ENCODE measurements around the gene ANKMY1. TPM values are rescaled to one million over a fixed set of nuclear protein-coding genes. Genes with fewer than 3 reads are reported as not detected.

The ANKMY1 gene
- total and polyA plus RNA-seq, 2 donors (not counting 1 experiment from before 2014, with no cell fraction given), result 51.7 to 72.1 TPM

DNA sequence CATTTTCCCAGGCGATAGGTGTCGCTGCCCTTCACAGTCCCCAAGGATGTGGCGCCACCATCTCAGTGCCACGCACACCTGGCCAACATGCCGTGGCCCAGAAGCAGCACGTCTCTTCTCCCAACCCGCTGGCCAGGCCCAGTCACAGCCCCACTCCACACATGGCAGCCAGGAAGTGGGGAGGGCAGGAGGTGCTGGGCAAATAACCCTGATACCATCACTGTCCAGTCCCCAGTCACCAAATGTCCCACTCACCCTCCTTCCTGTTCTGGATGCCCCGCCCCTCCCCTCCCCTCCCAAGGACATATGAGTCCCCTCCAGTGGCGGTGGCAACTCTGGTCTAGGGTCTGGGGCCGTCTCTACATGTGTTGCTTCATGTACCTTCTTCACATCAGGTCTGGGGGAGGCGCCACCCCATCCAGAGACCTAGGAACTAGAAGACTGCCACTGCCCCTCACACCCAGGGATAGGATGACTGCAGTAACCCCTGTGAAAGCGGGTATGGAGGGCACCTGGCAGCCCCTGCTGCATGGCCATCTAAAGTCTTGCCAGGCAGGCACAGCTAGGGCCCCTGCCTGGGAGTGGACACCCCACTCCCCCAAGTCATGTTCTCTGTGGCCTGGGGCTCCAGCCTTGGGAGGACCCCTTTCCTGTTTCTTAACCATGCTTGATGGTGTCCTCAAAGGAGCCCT, 21.4 kb upstream of the ANKMY1 start:
- ATAC-seq (ENCODE audit: low read depth) (no peak), DNase-seq (no peak)
- ChIA-PET CTCF (interaction anchor here (1.3 to 1.7 kb wide), 3 partner anchors 13 to 65 kb away, joined by 6 to 15 read pairs (median 10); no protein-coding TSS in a partner anchor), POLR2A (interaction anchor here (1.1 kb wide), 1 partner anchor 13 kb away, joined by 4 read pairs; no protein-coding TSS in a partner anchor)
- peaks cover 92% of the 10 kb centered on the region for H4K20me1 ChIP-seq (ENCODE audit: control insufficient read depth, insufficient read depth, low read length, poor library complexity, severe bottlenecking)
- H3K36me3 ChIP-seq (replicated peaks in 1 of 2; ENCODE audit: control extremely low read depth in 1 of 2, control insufficient read depth in 1 of 2, extremely low read depth in 1 of 2, insufficient read depth in 2 of 2, low read length in 1 of 2), result peaks cover 0 to 42% of the 10 kb centered on the region in 2 experiments
- H2AFZ ChIP-seq (ENCODE audit: insufficient read depth, low read depth, low read length, poor library complexity, severe bottlenecking), result no peak overlapping the region
- H3K27me3 Mint-ChIP-seq, result no peaks in the 10 kb centered on the region
- peak overlapping the region; percentile 70 for H3K27ac Mint-ChIP-seq
- H3K9ac ChIP-seq (ENCODE audit: low read length), result no peak overlapping the region
- intact Hi-C loops (cut with micrococcal nuclease), result no loop called here
- peak overlapping the region; percentile 12 for H3K4me2 ChIP-seq (replicated peaks; ENCODE audit: low read depth, low read length, poor library complexity, severe bottlenecking)
- H3K4me3 Mint-ChIP-seq, result no peak overlapping the region
- no peak for TF ChIP-seq EZH2 (IDR thresholded peaks at IDR 0.05; ENCODE audit: borderline replicate concordance, insufficient read depth, low read depth, low read length, poor library complexity, severe bottlenecking)
- TF ChIP-seq, protein P1, sequence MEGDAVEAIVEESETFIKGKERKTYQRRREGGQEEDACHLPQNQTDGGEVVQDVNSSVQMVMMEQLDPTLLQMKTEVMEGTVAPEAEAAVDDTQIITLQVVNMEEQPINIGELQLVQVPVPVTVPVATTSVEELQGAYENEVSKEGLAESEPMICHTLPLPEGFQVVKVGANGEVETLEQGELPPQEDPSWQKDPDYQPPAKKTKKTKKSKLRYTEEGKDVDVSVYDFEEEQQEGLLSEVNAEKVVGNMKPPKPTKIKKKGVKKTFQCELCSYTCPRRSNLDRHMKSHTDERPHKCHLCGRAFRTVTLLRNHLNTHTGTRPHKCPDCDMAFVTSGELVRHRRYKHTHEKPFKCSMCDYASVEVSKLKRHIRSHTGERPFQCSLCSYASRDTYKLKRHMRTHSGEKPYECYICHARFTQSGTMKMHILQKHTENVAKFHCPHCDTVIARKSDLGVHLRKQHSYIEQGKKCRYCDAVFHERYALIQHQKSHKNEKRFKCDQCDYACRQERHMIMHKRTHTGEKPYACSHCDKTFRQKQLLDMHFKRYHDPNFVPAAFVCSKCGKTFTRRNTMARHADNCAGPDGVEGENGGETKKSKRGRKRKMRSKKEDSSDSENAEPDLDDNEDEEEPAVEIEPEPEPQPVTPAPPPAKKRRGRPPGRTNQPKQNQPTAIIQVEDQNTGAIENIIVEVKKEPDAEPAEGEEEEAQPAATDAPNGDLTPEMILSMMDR (IDR thresholded peaks at IDR 0.05), result no peak
- H3K79me2 ChIP-seq (ENCODE audit: control insufficient read depth, insufficient read depth, low read length), result peaks cover 64% of the 10 kb centered on the region
- peaks cover 32% of the 10 kb centered on the region for H3K4me1 Mint-ChIP-seq
- H3K27me3 ChIP-seq (replicated peaks in 1 of 4; ENCODE audit: control extremely low read depth in 1 of 4, control insufficient read depth in 3 of 4, insufficient read depth in 4 of 4, low read length in 3 of 4), result no peaks in the 10 kb centered on the region
- H3K4me3 ChIP-seq (ENCODE audit: control extremely low read depth in 1 of 5, extremely low read depth in 1 of 5, insufficient read depth in 1 of 5, low read depth in 2 of 5, low read length in 4 of 5), result no peak overlapping the region
- H3K27ac ChIP-seq (ENCODE audit: low read length in 2 of 2), result no peak overlapping the region
- peaks cover 0 to 5% (median 0%) of the 10 kb centered on the region in 3 donors for H3K9me3 ChIP-seq (ENCODE audit: control extremely low read depth in 1 of 3, control insufficient read depth in 2 of 3, insufficient read depth in 1 of 3, low read length in 2 of 3)
- H3K4me1 ChIP-seq (ENCODE audit: control insufficient read depth in 2 of 2, insufficient read depth in 2 of 2, low read length in 2 of 2), result peaks cover under 1 to 19% of the 10 kb centered on the region in 2 donors
- no peaks in the 10 kb centered on the region for H3K9me3 Mint-ChIP-seq (ENCODE audit: insufficient read depth)
- 98% methylated on average over 10 of the region's 12 CpGs for WGBS (ENCODE audit: insufficient coverage)

DNA sequence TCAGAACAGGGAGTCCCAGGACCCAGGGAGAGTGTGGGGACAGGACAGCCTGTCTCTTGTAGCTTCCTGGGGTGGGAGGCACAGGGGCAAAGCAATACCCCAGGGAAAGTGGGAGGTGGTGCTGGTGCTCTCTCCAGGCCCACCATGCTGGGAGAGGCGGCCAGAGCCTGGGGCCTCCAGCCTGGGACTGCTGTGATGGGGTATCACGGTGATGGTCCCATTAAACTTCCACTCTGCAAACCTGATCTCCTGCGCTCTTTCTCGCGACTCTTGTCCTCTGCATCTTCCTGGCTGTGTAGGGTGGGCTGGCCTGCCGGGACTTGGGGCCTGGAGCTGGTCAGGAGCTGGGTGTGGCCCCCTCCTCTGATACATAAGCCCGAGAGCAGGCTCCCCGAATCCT, 20.7 kb upstream of the ANKMY1 start:
- H3K9ac ChIP-seq (ENCODE audit: low read length), result no peak overlapping the region
- peaks cover 0 to 12% of the 10 kb centered on the region in 2 donors for H3K4me1 ChIP-seq (ENCODE audit: control insufficient read depth in 2 of 2, insufficient read depth in 2 of 2, low read length in 2 of 2)
- WGBS (ENCODE audit: insufficient coverage), result 96% methylated on average over 7 of the region's 8 CpGs
- Mint-ChIP-seq H3K9me3 (ENCODE audit: insufficient read depth) (no peaks in the 10 kb centered on the region), H3K27ac (no peak overlapping the region), H3K4me1 (peaks cover 27% of the 10 kb centered on the region), H3K4me3 (no peak overlapping the region), H3K27me3 (no peaks in the 10 kb centered on the region)
- intact Hi-C loops (cut with micrococcal nuclease), result no loop called here
- ATAC-seq (ENCODE audit: low read depth) (no peak), DNase-seq (no peak)
- peaks cover 90% of the 10 kb centered on the region for H4K20me1 ChIP-seq (ENCODE audit: control insufficient read depth, insufficient read depth, low read length, poor library complexity, severe bottlenecking)
- no peak for TF ChIP-seq EZH2 (IDR thresholded peaks at IDR 0.05; ENCODE audit: borderline replicate concordance, insufficient read depth, low read depth, low read length, poor library complexity, severe bottlenecking)
- TF ChIP-seq, protein P1 (IDR thresholded peaks at IDR 0.05), result no peak
- H3K27me3 ChIP-seq (replicated peaks in 1 of 4; ENCODE audit: control extremely low read depth in 1 of 4, control insufficient read depth in 3 of 4, insufficient read depth in 4 of 4, low read length in 3 of 4), result no peaks in the 10 kb centered on the region
- ChIA-PET CTCF (no interaction called here), POLR2A (interaction anchor here (1.1 kb wide), 1 partner anchor 13 kb away, joined by 4 read pairs; no protein-coding TSS in a partner anchor)
- H3K9me3 ChIP-seq (ENCODE audit: control extremely low read depth in 1 of 3, control insufficient read depth in 2 of 3, insufficient read depth in 1 of 3, low read length in 2 of 3), result peaks cover 0 to 5% (median 0%) of the 10 kb centered on the region in 3 donors
- peaks cover 0 to 48% of the 10 kb centered on the region in 2 experiments for H3K36me3 ChIP-seq (replicated peaks in 1 of 2; ENCODE audit: control extremely low read depth in 1 of 2, control insufficient read depth in 1 of 2, extremely low read depth in 1 of 2, insufficient read depth in 2 of 2, low read length in 1 of 2)
- no peak overlapping the region for H3K4me3 ChIP-seq (ENCODE audit: control extremely low read depth in 1 of 5, extremely low read depth in 1 of 5, insufficient read depth in 1 of 5, low read depth in 2 of 5, low read length in 4 of 5)
- no peak overlapping the region for H2AFZ ChIP-seq (ENCODE audit: insufficient read depth, low read depth, low read length, poor library complexity, severe bottlenecking)
- H3K79me2 ChIP-seq (ENCODE audit: control insufficient read depth, insufficient read depth, low read length), result peaks cover 62% of the 10 kb centered on the region
- H3K27ac ChIP-seq (ENCODE audit: low read length in 2 of 2), result no peak overlapping the region
- H3K4me2 ChIP-seq (replicated peaks; ENCODE audit: low read depth, low read length, poor library complexity, severe bottlenecking), result no peak overlapping the region
